ENCODE measurements around the gene EIF2AK2.

The EIF2AK2 gene

DNA sequence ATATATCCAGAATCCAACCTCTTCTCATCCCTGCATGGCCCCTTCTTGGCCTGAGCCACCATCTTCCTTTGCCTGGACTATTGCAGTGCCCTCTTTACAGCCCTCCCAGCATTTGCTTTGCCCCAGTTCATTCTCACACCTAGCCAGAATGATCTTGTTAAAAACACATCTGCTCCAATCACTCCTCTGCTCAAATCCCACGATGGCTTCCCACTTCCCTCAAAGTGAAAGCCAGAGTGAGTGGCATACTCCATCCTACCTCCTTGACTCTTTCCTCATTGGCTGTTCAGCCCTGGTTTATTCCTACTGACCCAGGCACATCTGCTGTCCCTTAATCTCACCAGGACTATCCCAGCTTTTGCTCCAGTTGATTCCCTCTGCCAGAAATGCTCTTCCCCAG, 17.0 kb upstream of the EIF2AK2 start:
- in situ Hi-C loops (cut with MboI; ENCODE audit: low sequenced_read_pairs): no loop called here

DNA sequence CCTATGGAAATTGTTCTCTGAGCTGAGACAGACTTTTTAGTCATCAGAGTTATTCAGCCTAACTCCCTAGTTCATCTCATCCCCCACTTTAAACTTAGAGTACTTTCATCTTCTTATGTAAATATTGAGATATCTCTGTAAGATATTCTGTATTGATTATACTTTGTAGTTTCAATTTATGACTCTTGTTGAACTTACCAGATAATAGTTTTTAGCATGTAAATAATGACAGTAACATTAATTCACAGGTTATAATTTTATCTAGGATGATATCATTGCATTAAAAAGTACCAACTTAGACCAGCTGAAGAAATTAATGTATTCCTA, 14.8 kb upstream of the EIF2AK2 start:
- in situ Hi-C loops (cut with MboI; ENCODE audit: low sequenced_read_pairs): no loop called here

DNA sequence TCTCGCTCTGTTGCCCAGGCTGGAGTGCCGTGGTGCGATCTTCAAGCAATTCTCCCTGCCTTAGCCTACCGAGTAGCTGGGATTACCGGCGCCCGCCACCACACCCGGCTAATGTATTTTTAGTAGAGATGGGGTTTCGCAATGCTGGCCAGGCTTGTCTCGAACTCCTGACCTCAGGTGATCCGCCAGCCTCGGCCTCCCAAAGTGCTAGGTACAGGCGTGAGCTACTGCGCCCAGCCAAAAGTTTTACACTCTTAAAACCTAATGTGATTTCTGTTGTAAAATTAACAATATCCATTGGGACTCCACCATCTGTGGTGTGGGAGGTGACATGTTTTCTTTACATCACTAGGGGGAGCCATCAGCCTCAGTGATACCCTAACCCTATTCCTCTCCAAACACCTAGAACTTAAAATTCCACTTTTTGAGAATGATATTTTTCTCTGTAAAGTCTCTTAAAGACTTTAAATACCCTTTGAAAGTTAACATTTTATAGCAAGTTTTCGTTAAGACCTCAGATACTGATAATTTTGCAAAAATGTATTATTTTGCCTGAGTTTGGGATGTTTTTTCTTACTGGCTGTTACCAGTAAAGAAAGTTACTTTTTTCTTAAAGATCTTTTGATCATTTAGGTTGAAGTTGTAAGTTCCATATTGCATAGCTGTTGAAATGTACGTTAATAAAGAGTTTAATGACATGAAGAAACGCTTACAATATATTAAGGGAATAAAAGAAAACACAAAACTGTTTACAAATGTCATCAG, 11.6 kb upstream of the EIF2AK2 start:
- in situ Hi-C loops (cut with MboI; ENCODE audit: low sequenced_read_pairs): no loop called here

DNA sequence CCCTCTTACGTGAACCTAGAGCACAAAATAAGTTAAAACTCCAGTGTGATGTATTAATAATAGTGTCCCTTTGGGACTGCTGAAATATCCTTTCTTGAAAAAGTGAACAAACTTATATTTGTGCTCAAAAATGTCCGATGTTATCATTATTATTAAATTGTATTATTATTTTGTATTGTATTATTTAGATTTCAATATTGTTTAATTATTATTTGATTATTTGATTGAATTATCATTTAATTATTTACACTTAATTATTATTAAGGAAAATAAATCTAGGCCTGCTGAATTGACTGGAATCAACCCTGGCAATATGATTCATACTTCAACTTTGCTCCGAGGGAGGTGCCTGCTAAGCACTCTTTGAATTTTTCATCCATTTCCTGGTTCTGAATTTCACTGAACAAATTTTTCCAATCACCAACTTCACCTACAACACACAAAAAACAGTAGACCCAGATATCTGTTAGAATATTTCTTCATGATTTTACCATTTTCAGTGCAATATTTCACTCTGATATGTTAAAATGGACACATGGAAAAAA, 10.9 kb upstream of the EIF2AK2 start:
- in situ Hi-C loops (cut with MboI; ENCODE audit: low sequenced_read_pairs): no loop called here

DNA sequence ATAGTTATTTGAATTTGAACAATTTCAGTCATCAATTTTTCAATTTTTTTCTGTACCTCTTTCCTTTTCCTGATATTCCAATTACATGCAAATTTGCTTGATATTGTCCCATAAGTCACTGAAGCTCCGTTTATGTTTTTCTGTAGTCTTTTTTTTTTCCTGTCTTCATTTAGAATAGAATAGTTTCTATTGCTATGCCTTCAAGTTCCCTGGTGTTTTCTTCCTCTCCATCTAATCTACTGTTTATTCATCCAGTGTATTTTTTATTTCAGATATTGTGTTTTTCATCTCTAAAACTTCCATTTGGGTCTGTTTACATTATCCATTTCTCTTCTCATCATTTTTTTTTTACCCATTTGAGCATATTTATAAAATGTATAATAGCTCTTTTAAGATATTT, 8.0 kb upstream of the EIF2AK2 start:
- in situ Hi-C loops (cut with MboI; ENCODE audit: low sequenced_read_pairs): no loop called here

DNA sequence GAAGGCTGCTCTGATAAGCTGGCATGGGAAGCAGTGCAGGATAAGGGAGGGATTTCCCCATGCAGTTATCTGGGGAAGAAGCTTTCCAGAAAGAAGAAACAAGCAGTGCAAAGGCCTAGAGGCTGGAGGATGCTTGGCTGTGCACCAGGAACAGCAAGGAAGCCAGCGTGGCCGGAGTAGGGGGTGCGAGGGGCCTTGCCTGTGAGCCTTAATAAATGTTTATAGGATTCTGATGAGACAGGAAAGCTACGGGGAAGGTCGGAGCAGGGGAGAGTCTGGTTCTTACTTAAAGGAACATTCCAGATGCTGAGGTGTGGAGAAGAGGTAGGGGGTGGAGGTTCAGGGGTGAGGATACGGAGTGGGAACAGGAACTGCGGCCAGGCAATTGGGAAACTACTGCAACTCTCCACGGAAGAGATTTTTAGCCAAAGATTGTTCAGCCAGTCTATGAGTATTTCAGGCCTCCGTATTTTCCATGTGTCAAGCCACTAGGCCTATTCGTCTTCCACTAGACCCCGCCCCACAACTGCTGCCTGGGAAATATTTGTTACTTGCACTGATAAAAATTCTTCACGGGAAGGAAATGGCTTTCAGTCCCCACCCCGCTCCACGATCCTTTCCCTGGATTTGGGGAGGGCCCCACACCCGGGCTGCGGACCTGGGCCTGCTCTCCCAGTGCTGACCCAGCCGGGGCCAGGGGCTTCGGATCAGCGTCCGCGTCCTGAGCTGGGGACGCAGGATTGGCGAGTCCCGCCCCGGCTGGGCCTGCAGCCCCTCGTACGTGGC, 516 bp downstream of the EIF2AK2 start:
- in situ Hi-C loops (cut with MboI; ENCODE audit: low sequenced_read_pairs): no loop called here

DNA sequence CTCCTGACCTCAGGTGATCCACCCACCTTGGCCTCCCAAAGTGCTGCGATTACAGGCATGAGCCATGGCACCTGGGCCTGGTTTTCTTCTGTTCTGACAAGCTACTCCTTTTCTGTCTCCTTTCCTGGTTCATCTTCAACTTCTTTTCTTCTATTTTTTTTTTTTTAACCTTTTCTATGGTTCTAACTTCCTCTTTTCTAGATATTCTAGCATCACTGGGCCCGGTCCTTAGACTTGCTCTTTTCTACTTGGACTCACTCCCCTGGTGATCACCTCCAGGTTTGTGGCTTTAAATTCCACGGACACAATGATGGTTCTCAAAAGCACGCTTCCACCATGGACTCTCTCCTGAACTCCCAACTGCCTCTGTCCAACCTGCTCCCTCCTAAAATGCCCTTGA, 2.0 kb downstream of the EIF2AK2 start:
- in situ Hi-C loops (cut with MboI; ENCODE audit: low sequenced_read_pairs): no loop called here

DNA sequence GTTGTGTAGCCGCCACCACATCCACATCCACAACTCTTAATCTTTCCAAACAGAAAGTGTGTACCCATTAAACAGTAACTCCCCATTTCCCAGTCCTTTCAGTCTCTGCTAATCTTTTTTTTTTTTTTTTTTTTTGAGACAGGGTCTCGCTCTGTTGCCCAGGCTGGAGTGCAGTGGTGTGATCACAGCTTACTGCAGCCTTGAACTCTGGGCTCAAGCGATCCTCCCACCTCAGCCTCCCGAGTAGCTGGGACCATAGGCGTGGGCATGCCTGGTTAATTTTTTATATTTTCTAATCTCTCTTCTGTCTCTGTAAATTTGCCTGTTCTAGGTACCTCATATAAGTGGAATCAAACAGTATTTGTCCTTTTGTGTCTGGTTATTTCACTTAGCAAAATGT, 3.6 kb downstream of the EIF2AK2 start:
- in situ Hi-C loops (cut with MboI; ENCODE audit: low sequenced_read_pairs): no loop called here

DNA sequence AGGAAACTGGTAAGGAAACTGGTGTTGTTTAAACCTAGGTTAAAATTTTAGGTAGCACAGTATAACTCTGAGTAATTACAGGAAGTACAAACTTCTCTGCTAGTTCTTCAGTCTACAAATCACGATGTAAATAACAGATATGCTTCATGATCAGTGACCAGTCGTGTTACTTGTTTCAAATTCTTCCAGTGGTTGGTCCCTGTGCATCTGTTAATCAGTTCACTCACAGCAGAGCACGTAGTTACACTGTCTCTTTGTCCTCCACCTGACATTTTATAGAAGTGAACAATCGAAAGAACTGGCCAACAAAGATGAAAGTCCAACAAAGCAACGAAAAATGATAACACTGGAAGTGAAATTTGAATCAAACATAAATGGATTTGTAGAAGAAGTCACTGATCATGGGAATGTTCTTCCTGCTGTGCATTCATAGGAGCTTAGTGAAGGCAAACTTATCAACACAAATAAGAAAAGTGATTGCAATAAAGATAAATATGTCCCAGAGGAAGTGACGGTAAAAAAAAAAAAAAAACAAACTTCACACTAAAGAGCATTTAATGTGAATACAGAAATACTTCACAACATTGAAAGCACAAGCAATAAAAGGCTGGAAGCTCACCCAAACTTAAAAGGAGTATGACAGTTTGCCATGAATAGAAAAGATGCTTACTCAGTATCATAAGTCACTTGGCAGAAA, 7.0 kb downstream of the EIF2AK2 start:
- in situ Hi-C loops (cut with MboI; ENCODE audit: low sequenced_read_pairs): no loop called here

DNA sequence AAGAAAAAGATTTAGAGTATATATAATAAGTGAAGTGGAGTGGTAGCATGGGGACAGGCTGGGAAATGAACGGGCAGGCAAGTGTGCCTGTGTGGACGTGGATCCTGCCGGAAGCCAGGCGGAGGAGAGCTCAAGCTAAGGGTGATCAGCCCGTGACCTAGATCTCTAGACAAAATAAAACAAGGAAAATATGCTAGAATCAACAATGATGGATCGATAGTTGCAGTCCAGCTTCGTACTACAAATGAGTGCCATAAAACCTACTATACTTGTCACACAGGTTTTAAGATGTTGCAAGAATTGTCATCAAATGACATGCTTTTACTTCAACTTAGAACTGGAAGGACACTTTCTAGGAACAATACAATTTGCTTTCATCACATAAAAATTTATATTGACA, 8.5 kb downstream of the EIF2AK2 start:
- in situ Hi-C loops (cut with MboI; ENCODE audit: low sequenced_read_pairs): no loop called here

DNA sequence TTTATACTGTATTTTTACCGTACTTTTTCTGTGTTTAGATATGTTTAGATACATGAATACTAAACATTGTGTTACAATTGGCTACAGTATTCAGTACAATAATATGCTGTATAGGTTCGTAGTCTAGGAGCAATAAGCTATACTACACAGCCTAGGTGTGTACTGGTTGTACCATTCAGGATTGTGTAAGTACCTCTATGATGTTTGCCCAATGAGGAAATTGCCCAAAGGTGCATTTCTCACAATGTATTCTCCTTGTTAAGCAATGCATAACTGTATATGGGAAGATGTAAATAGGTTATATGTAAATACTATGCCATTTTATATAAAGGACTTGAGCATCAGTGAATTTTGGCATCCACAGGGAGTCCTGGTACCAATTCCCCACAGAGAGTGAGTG, 10.7 kb downstream of the EIF2AK2 start:
- in situ Hi-C loops (cut with MboI; ENCODE audit: low sequenced_read_pairs): no loop called here

DNA sequence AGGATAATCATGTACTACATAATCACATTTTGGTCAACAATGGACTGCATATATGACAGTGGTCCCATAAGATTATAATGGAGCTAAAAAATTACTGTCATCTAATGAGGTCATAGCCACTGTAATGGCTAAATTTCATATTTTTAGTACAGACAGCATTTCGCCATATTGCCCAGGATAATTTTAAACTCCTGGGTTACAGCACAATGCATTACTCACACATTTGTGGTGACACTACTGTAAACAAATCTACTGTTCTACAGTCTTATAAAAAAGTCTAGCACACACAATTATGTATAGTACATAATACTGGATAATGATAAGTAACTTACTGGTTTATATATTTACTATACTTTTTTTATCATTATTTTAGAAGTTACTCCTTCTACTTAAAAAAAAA, 12.8 kb downstream of the EIF2AK2 start:
- in situ Hi-C loops (cut with MboI; ENCODE audit: low sequenced_read_pairs): no loop called here

DNA sequence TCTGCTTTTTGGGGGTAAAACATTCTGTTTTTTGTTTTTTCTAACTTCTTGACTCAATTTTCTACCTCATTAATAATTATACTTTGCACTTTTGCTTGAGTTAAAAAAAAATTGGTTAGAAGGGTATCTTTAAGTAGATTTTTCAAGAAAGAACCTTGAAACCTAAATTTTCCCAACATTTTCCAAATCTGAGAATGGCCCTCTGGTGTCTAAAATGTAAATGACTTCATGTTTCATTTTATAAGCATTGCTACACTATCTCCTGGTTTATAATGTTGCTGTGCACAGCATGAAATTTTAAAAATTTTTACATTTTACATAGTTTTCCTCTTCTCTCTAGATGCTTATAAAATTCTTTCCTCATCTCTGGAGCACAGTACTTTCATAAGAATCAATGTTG, 14.2 kb downstream of the EIF2AK2 start:
- in situ Hi-C loops (cut with MboI; ENCODE audit: low sequenced_read_pairs): no loop called here

DNA sequence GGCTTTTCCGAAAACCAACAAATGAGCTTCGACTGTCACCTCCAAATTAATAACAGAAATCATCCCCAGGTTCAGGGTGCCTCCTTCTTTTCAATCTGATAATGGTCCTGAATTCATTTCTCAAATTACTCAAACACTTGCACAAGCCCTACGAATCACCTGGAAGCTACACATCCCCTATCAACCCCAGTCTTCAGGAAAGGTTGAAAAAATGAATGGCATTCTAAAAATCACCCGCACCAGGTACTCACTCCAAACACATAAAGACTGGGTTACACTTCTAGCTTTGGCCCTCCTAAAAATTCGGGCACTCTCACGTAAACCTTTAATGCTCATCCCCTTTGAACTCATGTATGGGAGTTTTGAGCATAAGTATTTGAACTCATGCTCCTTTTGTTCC, 23.9 kb downstream of the EIF2AK2 start:
- in situ Hi-C loops (cut with MboI; ENCODE audit: low sequenced_read_pairs): no loop called here

DNA sequence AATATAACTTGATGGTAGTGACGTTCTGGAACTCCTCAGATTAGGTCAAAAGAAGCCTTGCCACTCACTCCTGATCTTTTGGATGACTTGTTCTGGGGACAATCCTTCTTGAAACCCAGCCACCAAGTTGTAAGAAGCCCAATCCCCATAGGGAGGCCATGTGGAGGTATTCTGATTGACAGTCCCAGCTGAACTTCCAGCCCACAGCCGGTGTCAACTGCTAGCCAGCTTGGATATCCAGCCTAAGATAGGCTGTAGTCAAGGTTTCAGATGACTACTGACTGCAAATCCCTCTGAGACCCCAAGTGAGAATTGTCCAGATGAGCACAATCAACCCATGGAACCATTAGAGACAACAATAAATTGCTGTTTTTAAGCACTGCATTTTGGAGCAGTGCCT, 31.4 kb downstream of the EIF2AK2 start:
- in situ Hi-C loops (cut with MboI; ENCODE audit: low sequenced_read_pairs): no loop called here

DNA sequence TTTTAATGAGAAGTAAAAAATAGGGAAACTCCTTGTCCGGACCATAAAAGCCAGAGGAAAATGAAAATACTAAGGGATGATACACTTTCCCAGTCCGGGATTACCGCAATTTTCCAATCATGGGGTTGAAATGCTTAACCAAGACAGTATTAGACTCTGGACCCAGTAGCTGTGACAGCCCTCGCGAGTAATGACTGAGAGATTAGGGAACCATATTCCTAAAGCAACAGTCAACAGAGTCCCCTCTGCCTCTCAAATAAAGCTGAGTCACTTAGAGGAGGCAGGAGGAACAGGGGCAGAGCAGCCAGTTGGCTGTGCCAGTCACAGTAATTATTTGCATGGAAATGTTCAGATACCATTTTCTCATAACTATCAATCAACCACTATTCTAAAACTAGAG, 37.6 kb downstream of the EIF2AK2 start:
- in situ Hi-C loops (cut with MboI; ENCODE audit: low sequenced_read_pairs): no loop called here

DNA sequence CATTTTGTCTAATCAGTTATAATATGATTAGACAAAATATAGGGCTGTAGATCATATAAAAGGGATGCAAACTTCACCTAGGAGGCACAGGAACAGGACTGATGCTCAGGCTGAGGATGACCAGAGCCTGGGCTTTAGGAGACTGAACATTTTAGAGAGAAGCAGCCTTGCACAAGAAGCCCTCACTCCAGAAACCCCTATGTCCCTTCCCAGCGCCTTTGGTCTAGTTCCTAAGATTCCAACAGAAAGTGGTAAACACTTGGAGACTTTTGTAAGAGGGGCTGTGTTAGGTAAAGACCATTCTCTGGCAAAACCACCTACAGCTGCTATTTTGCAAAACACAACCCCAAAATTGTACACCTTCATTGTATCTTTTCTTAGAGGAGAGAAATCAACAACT, 39.2 kb downstream of the EIF2AK2 start:
- in situ Hi-C loops (cut with MboI; ENCODE audit: low sequenced_read_pairs): no loop called here

DNA sequence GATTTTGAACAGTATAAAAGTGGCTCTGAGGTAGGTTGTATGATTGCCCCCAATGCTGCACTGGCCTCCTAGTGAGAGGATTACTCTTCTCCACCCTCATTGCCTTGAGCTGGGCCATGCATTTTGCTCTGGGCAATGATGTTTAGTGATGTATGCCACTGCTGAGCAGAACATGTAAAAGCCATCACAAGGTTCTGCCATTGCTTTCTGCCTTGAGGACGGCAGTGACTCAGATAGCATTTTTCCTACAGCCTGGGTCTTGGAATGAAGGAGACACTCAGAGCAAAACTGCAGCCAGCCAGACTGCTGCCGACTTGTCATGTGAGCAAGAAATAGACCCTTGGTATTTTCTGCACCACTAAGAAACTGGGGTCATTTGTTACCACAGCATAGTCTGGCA, 44.8 kb downstream of the EIF2AK2 start:
- in situ Hi-C loops (cut with MboI; ENCODE audit: low sequenced_read_pairs): no loop called here

DNA sequence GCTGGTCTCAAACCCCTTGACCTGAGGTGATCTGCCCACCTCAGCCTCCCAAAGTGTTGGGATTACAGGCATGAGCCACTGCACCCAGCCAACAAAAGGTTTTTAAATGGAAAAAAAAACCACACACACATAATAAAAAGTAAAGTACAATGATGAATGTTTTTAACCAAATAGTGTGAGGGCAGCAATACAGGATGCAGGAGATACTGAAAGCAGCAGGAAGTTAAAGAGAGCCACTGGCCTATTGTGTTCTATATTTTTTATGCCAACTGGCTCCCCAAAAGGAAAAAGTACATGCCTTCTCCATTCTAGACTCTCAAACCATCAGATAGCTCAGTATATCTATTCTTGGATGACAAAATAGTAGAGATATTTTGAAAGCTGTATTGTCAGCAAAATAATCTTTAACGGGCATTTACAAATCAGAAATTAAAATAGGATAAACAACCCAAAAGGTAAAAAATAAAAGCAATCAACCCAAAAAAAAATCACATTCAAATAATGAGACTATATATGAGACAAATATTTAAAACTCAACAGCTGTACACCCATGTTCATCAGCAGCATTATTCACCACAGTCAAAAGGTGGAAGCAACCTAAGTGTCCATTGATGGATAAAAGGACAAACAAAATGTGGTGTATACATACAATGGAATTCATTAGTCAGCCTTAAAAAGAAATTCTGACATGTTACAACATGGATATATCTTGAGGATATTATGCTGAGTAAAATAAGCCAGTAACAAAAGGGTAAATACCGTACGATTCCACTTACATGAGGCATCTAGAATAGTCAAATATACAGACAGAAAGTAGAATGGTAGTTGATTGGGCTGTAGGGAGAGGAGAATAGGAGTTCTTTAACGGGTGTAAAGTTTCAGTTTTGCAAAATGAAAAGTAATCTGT, 46.2 kb downstream of the EIF2AK2 start:
- in situ Hi-C loops (cut with MboI; ENCODE audit: low sequenced_read_pairs): no loop called here

DNA sequence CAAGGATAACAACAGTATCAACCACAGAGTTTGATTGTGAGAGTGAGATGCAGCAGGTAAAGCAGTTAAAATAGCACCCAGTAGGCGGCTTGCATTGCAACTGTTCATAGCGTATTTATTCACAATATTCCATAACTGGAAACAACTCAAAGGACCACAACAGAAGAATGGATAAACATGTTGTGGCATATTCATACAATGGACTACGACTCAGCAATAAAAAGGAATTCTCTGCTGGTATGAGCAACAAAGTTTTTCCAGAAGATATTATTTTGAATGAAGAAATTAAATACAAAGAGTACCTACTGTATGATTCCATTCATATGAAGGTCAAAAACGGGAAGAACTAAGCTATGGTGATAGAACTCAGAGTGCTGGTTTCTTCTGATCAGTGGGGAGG, 47.3 kb downstream of the EIF2AK2 start:
- in situ Hi-C loops (cut with MboI; ENCODE audit: low sequenced_read_pairs): no loop called here

DNA sequence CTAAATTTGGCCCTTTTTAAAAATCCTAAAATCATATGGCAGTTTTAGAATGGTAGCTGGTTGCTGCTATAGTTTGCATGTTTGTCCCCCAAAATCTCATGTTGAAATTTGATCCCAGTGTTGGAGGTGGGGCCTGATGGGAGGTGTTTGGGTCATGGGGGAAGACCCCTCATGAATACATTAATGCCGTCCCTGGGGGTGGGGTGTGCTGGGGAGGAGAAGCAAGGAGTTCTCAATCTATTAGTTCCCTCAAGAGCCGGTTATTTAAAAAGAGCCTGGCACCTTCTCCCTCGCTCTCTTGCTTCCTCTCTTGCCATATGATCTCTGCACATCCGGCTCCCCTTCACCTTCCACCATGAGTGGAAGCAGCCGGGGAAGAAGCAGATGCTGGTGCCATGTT, 51.6 kb downstream of the EIF2AK2 start:
- in situ Hi-C loops (cut with MboI; ENCODE audit: low sequenced_read_pairs): no loop called here
